ENCODE measurements around the gene RBM41.

DNA sequence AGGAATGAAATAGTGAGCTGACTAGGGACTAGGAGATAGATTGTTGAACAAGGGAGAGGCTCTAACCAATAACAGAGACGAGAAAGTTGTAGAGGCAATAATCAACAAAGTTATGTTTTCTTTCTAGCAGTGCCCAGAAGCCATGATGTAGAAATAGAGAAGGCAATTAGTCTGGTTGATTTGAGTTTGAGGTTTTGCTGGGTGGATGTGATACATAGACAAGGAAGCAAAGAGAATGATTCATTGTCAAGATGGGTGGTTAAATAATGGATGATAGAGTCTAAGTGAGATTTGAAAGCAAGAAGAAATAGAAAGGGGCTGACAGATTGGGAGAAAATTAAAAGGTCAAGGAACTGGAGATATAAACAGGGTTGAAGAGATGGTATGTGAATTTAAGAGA lies 11.2 kb downstream of the RBM41 start:
- TF ChIP-seq POLR2AphosphoS5 (IDR thresholded peaks at IDR 0.05) (no peak), TAF1 (IDR thresholded peaks at IDR 0.05; ENCODE audit: low read depth) (no peak), EP300 (conservative IDR thresholded peaks at IDR 0.05; ENCODE audit: poor library complexity, severe bottlenecking) (no peak)
- TF ChIP-seq, protein P1, sequence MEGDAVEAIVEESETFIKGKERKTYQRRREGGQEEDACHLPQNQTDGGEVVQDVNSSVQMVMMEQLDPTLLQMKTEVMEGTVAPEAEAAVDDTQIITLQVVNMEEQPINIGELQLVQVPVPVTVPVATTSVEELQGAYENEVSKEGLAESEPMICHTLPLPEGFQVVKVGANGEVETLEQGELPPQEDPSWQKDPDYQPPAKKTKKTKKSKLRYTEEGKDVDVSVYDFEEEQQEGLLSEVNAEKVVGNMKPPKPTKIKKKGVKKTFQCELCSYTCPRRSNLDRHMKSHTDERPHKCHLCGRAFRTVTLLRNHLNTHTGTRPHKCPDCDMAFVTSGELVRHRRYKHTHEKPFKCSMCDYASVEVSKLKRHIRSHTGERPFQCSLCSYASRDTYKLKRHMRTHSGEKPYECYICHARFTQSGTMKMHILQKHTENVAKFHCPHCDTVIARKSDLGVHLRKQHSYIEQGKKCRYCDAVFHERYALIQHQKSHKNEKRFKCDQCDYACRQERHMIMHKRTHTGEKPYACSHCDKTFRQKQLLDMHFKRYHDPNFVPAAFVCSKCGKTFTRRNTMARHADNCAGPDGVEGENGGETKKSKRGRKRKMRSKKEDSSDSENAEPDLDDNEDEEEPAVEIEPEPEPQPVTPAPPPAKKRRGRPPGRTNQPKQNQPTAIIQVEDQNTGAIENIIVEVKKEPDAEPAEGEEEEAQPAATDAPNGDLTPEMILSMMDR (IDR thresholded peaks at IDR 0.05; ENCODE audit: poor library complexity, severe bottlenecking) = no peak
